ENCODE data around the gene AJM1. TPM values are rescaled to one million over a fixed set of nuclear protein-coding genes. Genes with fewer than 3 reads are reported as not detected.

AJM1 gene
- total and polyA plus RNA-seq, 2 of the 8 experiments (the other 6 are each of a cell fraction or from before 2014, with no cell fraction given) = 0.12 to 0.97 TPM

- no peak for TF ChIP-seq CHD7 (IDR thresholded peaks at IDR 0.05; ENCODE audit: insufficient replicate concordance, low read length)
- TF ChIP-seq HDAC6 (IDR thresholded peaks at IDR 0.05; ENCODE audit: low read depth, low read length) = no peak
- TF ChIP-seq BACH1 (IDR thresholded peaks at IDR 0.05; ENCODE audit: low read length) = no peak
- no peak for TF ChIP-seq EP300 (IDR thresholded peaks at IDR 0.05; ENCODE audit: borderline replicate concordance in 1 of 2, low read depth in 2 of 2, low read length in 2 of 2)
- TF ChIP-seq NANOG (IDR thresholded peaks at IDR 0.05; ENCODE audit: insufficient read depth, low read depth, low read length, poor library complexity, severe bottlenecking) = no peak
- no peak for TF ChIP-seq ATF2 (IDR thresholded peaks at IDR 0.05; ENCODE audit: low read length)
- TF ChIP-seq CHD2 (IDR thresholded peaks at IDR 0.05; ENCODE audit: low read length) = no peak
Observed at GRCh38 chr9:136798708-136799078, 43.6 kb upstream of the AJM1 start (continued).

Measured in H1 (cell line).